Upper lobe of right lung (tissue), 1 donor: Measurements from ENCODE around the gene SCNN1G. TPM values are rescaled to one million over a fixed set of nuclear protein-coding genes. Genes with fewer than 3 reads are reported as not detected.

Experiments
- ATAC-seq: fragments of 200-7000 bp; cut with Tn5 transposase; one replicate; pipeline ENCODE4 v1.9.1; 2020; ENCODE audit warnings: mild to moderate bottlenecking, moderate library complexity
- DNase-seq: peaks from one replicate; pipeline ENCODE4 v3.0.0-alpha.2; 2020
- H3K27ac ChIP-seq: fragments of 200-600 bp; one replicate; pipeline ENCODE4 v1.8.0; 2022
- H3K27me3 ChIP-seq: fragments of 200-600 bp; one replicate; pipeline ENCODE4 v1.8.0; 2022; ENCODE audit warnings: mild to moderate bottlenecking
- H3K36me3 ChIP-seq: fragments of 200-600 bp; one replicate; pipeline ENCODE4 v1.8.0; 2022
- H3K4me1 ChIP-seq: fragments of 200-600 bp; one replicate; pipeline ENCODE4 v1.8.0; 2022
- H3K4me3 ChIP-seq: fragments of 200-600 bp; one replicate; pipeline ENCODE4 v1.8.0; 2022; ENCODE audit warnings: mild to moderate bottlenecking
- H3K9me3 ChIP-seq: fragments of 200-600 bp; one replicate; pipeline ENCODE4 v1.8.0; 2022
- CTCF ChIP-seq: fragments of 200-600 bp; IDR thresholded peaks from one replicate; pipeline ENCODE4 v1.8.0; 2022; ENCODE audit warnings: antibody characterized with exemption
- intact Hi-C: fragments of 100-400 bp; cut with DNase I; formaldehyde crosslinking; loops from one replicate; pipeline ENCODE4 v1.11.0; 2022
- total RNA-seq: library from RNA; stranded (reverse); fragmentation: NEBNext Ultra II Directional; extraction: Animal tissue kit (Norgen Biotek cat#: 25700); gene quantifications from one replicate; pipeline ENCODE4 v1.2.1, GENCODE V29; 2021
- donor health status: DM: no; HTN: yes; CAD: no; lungs with severe emphysema.

SCNN1G gene
- total RNA-seq, 1 donor from 2014 or later, result 14.8 TPM

- no peaks in the 10 kb centered on the region for H3K36me3 ChIP-seq
- H3K9me3 ChIP-seq, result no peaks in the 10 kb centered on the region
- no peak for TF ChIP-seq CTCF
- ATAC-seq, result no peak
- H3K27ac ChIP-seq, result no peak overlapping the region
- H3K27me3 ChIP-seq, result no peaks in the 10 kb centered on the region
- intact Hi-C loops, result no loop called here
- no peak for DNase-seq
- H3K4me1 ChIP-seq, result no peaks in the 10 kb centered on the region
- no peak overlapping the region for H3K4me3 ChIP-seq
Measured at GRCh38 chr16:23160574-23160973, 22.0 kb upstream of the SCNN1G start.

DNA sequence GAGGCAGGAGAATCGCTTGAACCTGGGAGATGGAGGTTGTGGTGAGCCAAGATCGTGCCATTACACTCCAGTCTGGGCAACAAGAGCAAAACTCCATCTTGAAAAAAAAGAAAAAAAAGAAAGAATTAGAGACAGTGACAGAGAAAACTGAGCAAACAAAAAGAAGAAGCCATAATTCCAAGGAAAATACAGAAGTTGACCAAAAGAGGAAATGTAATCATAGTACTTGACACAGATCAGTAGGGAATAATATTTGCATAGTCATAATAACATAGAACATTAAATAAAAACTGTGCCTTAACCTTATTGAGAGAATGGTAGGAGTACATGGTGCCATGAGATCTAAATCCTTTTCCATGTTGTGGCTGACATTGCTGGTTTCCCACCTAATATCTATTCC, 18.6 kb upstream of the SCNN1G start:
- Histone ChIP-seq H3K27me3 (peaks cover 12% of the 10 kb centered on the region), H3K9me3 (no peaks in the 10 kb centered on the region), H3K27ac (no peak overlapping the region), H3K36me3 (no peaks in the 10 kb centered on the region), H3K4me1 (no peaks in the 10 kb centered on the region), H3K4me3 (no peak overlapping the region)
- DNase-seq (no peak), ATAC-seq (no peak)
- TF ChIP-seq CTCF, result no peak
- intact Hi-C loops, result no loop called here

DNA sequence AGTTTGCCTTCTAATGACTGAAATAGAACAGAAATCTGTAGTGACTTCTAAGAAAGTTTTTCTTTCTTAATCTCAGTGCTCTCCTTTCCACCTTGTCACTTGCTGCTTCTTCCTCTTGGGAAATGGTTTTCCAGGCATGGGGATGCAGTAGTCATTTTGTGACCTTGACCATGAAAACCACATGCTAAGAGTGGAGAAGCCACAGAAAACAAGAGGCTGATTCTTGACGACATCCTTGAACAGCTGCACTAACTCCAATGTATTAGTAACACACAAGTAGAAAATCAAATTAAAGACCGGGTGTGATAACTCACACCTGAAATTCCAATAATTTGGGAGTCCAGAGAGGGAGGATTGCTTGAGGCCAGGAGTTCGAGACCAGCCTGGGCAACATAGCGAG, 17.8 kb upstream of the SCNN1G start:
- H3K27ac ChIP-seq, result no peak overlapping the region
- H3K27me3 ChIP-seq, result peaks cover 12% of the 10 kb centered on the region
- no peak overlapping the region for H3K4me3 ChIP-seq
- DNase-seq (no peak), ATAC-seq (no peak)
- H3K36me3 ChIP-seq, result no peaks in the 10 kb centered on the region
- H3K4me1 ChIP-seq, result no peaks in the 10 kb centered on the region
- H3K9me3 ChIP-seq, result no peaks in the 10 kb centered on the region
- intact Hi-C loops, result no loop called here
- no peak for TF ChIP-seq CTCF

- Histone ChIP-seq H3K27ac (no peak overlapping the region), H3K4me1 (no peaks in the 10 kb centered on the region), H3K27me3 (peaks cover 7% of the 10 kb centered on the region), H3K4me3 (no peak overlapping the region), H3K9me3 (no peaks in the 10 kb centered on the region), H3K36me3 (no peaks in the 10 kb centered on the region)
- intact Hi-C loops, result no loop called here
- DNase-seq, result no peak
- no peak for ATAC-seq
- no peak for TF ChIP-seq CTCF
Measured at GRCh38 chr16:23172583-23172982, 10.0 kb upstream of the SCNN1G start.

DNA sequence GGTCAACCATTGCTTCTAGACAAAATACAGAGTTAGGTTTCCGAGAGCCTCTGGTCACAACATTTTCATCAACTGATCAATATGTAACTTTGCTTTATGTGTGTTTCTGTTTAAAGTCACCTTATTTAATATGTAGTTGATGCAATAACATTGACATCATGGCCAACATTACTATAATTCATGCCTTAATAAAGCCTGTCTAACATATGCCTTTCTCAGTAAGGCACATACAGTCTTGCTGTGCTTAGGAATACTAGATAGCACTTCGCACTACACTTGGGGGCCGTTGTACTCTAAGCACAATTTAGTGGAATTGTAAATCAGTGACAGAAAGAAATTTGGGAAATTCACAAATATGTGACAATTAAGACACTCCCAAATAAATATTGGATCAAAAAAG, 9.6 kb upstream of the SCNN1G start:
- H3K36me3 ChIP-seq, result no peaks in the 10 kb centered on the region
- H3K27me3 ChIP-seq, result peaks cover 6% of the 10 kb centered on the region
- H3K4me1 ChIP-seq, result no peaks in the 10 kb centered on the region
- H3K4me3 ChIP-seq, result no peak overlapping the region
- H3K9me3 ChIP-seq, result no peaks in the 10 kb centered on the region
- TF ChIP-seq CTCF, result no peak
- ATAC-seq, result no peak
- no peak for DNase-seq
- intact Hi-C loops, result no loop called here
- no peak overlapping the region for H3K27ac ChIP-seq

GRCh38 chr16:23174622-23175021, 7.9 kb upstream of the SCNN1G start:
- Histone ChIP-seq H3K27ac (no peak overlapping the region), H3K36me3 (no peaks in the 10 kb centered on the region), H3K9me3 (no peaks in the 10 kb centered on the region), H3K4me1 (no peaks in the 10 kb centered on the region), H3K4me3 (no peak overlapping the region), H3K27me3 (peaks cover 6% of the 10 kb centered on the region)
- TF ChIP-seq CTCF, result no peak
- ATAC-seq, result no peak
- no peak for DNase-seq
- intact Hi-C loops, result no loop called here
